Osteoblast (primary cell): ENCODE results near the gene SERINC3. TPM values are rescaled to one million over a fixed set of nuclear protein-coding genes. Genes with fewer than 3 reads are reported as not detected.

Experiments used
- DNase-seq: peaks from one replicate; pipeline ENCODE4 v3.0.0; 2011; ENCODE audit warnings: low spot score, mixed read lengths; ENCODE audit not compliant: insufficient read length; ENCODE audit errors: missing footprints
- H2AFZ ChIP-seq: 2 replicates; pipeline ENCODE4 v1.6.0; 2011; ENCODE audit warnings: mild to moderate bottlenecking, low read length
- H3K27ac ChIP-seq: 2 replicates; pipeline ENCODE4 v1.5.1; 2011; ENCODE audit warnings: mild to moderate bottlenecking, low read depth, low read length, moderate library complexity
- H3K27me3 ChIP-seq: 2 replicates; pipeline ENCODE4 v1.6.0; 2012; ENCODE audit warnings: mild to moderate bottlenecking, control low read depth, inconsistent platforms, low read length, moderate library complexity; ENCODE audit not compliant: insufficient read depth
- H3K36me3 ChIP-seq: 2 replicates; pipeline ENCODE4 v1.5.1; 2011; ENCODE audit warnings: mild to moderate bottlenecking, low read length, control low read depth, moderate library complexity; ENCODE audit not compliant: insufficient read depth
- H3K4me1 ChIP-seq: 2 replicates; pipeline ENCODE4 v1.5.1; 2011; ENCODE audit warnings: mild to moderate bottlenecking, low read length, control low read depth, moderate library complexity; ENCODE audit not compliant: insufficient read depth
- H3K4me2 ChIP-seq: 2 replicates; pipeline ENCODE4 v1.6.0; 2011; ENCODE audit warnings: mild to moderate bottlenecking, low read length; ENCODE audit not compliant: insufficient read depth
- H3K4me3 ChIP-seq: fragments of 200-600 bp; sonication (generic); 3 replicates; pipeline ENCODE4 v1.5.1; 2012; ENCODE audit warnings: mild to moderate bottlenecking, low read length, inconsistent platforms; ENCODE audit not compliant: insufficient read depth
- H3K79me2 ChIP-seq: 2 replicates; pipeline ENCODE4 v1.6.0; 2012; ENCODE audit warnings: mild to moderate bottlenecking, low read length, control low read depth, inconsistent platforms; ENCODE audit not compliant: insufficient read depth
- H3K9me3 ChIP-seq: 2 replicates; pipeline ENCODE4 v1.5.1; 2011; ENCODE audit warnings: low read depth, low read length, control low read depth
- H4K20me1 ChIP-seq: 2 replicates; pipeline ENCODE4 v1.6.0; 2012; ENCODE audit warnings: mild to moderate bottlenecking, low read length, control low read depth; ENCODE audit not compliant: insufficient read depth
- total RNA-seq: library from RNA; depleted of rRNA; stranded (reverse); fragments of >200 nt; gene quantifications from 2 replicates; pipeline ENCODE4 v1.2.3, GENCODE V29; 2012
- TF ChIP-seq, protein P1 (sequence below): IDR thresholded peaks from 2 replicates; pipeline ENCODE4 v1.5.1; 2011; ENCODE audit warnings: mild to moderate bottlenecking, low read depth, low read length, moderate library complexity; ENCODE audit errors: extremely low read depth

Gene SERINC3
- 167 and 191 TPM in 2 replicates for total RNA-seq

DNA sequence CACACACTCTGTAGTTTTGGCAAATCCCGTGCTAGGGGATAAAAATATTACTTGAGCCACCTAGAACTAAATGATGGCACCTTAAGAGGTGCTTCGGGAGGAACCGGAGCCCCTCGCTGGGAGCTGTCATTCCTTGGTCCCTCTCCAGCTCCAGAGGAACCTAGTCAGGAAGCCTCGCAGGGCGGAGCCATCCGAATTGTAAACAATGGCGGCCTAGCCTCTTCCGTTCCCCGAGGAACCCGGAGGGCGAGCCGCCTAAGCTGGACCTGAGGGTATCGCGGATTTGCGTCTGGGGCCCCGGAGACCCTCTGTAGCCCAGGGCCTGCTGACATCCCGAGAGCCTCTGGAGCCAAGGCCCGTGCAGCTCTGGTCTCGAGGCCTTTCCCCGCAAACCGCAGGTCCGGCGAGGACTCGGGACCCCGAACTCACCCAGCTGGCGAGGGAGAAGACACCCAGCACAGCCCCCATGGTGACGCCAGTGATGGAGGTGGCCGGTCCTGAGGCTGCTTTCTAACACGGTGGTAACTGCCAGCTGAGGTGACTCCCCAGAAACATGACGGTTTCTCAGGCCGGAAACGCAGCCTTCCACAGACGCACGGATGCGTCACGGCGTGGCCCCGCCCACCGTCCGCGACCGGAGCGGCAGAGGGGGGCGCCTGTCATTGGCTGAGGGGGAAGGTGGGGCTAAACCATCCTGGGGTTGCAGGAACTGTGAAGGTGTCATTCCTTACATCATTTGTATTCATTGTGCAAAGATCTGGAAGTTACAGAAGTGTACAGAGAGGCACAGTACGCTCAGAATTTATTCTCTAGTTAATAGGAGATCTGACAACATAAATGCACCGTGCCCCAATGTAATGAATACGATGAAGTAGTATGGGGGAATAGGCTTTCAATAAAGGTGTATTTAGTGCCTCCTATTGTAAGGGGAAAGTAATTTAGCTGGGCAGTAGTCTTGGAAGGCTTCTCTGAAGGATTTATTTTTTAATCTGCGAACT lies at the start of gene SERINC3:
SERINC3 (minus strand) TSS at position 587 of the 998 bp plus-strand sequence; CDS start at position 468, 119 bp downstream.
- peaks cover 17% of the 10 kb centered on the region for H4K20me1 ChIP-seq
- TF ChIP-seq, protein P1, sequence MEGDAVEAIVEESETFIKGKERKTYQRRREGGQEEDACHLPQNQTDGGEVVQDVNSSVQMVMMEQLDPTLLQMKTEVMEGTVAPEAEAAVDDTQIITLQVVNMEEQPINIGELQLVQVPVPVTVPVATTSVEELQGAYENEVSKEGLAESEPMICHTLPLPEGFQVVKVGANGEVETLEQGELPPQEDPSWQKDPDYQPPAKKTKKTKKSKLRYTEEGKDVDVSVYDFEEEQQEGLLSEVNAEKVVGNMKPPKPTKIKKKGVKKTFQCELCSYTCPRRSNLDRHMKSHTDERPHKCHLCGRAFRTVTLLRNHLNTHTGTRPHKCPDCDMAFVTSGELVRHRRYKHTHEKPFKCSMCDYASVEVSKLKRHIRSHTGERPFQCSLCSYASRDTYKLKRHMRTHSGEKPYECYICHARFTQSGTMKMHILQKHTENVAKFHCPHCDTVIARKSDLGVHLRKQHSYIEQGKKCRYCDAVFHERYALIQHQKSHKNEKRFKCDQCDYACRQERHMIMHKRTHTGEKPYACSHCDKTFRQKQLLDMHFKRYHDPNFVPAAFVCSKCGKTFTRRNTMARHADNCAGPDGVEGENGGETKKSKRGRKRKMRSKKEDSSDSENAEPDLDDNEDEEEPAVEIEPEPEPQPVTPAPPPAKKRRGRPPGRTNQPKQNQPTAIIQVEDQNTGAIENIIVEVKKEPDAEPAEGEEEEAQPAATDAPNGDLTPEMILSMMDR = peak; percentile 9
- H3K4me2 ChIP-seq = peak within 1 kb of the TSS; percentile 94
- H3K4me1 ChIP-seq = peaks cover 30% of the 10 kb centered on the region
- H2AFZ ChIP-seq = peak within 1 kb of the TSS; percentile 89
- no peaks in the 10 kb centered on the region for H3K9me3 ChIP-seq
- no peaks in the 10 kb centered on the region for H3K36me3 ChIP-seq
- H3K79me2 ChIP-seq = peaks cover 50% of the 10 kb centered on the region
- no peaks in the 10 kb centered on the region for H3K27me3 ChIP-seq
- peak within 1 kb of the TSS; percentile 100 for H3K27ac ChIP-seq
- peak; percentile 96 for DNase-seq
- H3K4me3 ChIP-seq = peak within 1 kb of the TSS; percentile 99

DNA sequence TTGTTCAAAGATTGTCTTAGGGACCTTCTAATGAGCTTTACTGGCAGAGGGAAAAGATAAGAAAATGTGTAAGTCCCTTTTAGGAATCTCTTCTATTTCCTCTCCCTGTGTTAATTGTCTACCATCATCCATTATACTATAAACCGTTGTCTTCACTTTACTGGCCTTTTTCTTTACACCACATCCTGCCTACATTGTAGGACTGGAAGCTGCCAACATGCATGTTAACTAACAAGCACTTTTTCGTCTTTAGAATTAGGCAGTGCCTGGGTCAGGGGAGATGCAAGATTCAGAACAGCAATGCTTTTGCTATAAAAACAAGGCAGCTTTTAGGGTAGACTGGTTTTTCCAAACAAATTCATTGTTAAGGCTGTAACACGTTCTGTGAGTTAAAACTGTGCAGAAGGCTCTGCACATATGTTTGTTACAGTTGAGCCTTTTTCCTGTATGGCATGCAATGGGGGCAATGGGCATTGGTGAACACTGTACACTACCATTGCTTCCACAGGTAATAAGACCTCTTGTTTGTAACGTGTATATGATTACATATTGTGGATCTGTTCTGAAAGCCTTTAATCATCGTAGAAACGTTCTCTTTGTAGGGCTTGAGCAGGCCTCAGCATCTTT lies 49.6 kb upstream of the SERINC3 start:
- TF ChIP-seq, protein P1 = no peak
- DNase-seq = no peak
- Histone ChIP-seq H3K4me2 (no peak overlapping the region), H3K79me2 (peaks cover 7% of the 10 kb centered on the region), H4K20me1 (no peaks in the 10 kb centered on the region), H3K9me3 (no peaks in the 10 kb centered on the region), H3K4me1 (peaks cover 22% of the 10 kb centered on the region), H3K4me3 (no peak overlapping the region), H3K27ac (peak overlapping the region; percentile 99), H3K27me3 (no peaks in the 10 kb centered on the region), H3K36me3 (no peaks in the 10 kb centered on the region), H2AFZ (peak overlapping the region; percentile 7)

DNA sequence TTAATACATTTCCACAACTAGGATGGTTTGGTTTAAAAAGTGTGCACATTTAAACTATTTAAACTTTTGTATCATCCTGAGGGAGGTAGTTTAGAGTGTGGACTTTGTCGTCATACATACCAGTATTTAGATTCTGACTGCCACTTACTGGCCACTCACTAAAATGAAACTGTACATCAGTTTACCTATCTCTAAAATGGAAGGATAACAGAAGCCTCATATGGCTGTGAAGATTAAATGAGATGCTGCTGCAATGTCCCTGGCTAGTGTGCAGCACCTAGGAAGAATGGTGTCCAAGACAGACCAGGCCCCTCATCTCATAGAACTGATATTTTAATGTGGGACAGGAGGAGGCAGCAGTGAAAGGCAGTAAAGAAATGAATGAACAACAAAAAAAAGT lies 48.5 kb upstream of the SERINC3 start:
- no peak overlapping the region for H3K27ac ChIP-seq
- H4K20me1 ChIP-seq = no peaks in the 10 kb centered on the region
- H3K36me3 ChIP-seq = no peaks in the 10 kb centered on the region
- H3K4me3 ChIP-seq = no peak overlapping the region
- no peak overlapping the region for H3K4me2 ChIP-seq
- no peak for DNase-seq
- no peaks in the 10 kb centered on the region for H3K27me3 ChIP-seq
- no peaks in the 10 kb centered on the region for H3K9me3 ChIP-seq
- TF ChIP-seq, protein P1 = no peak
- H2AFZ ChIP-seq = no peak overlapping the region
- peaks cover 18% of the 10 kb centered on the region for H3K4me1 ChIP-seq
- peaks cover 4% of the 10 kb centered on the region for H3K79me2 ChIP-seq

DNA sequence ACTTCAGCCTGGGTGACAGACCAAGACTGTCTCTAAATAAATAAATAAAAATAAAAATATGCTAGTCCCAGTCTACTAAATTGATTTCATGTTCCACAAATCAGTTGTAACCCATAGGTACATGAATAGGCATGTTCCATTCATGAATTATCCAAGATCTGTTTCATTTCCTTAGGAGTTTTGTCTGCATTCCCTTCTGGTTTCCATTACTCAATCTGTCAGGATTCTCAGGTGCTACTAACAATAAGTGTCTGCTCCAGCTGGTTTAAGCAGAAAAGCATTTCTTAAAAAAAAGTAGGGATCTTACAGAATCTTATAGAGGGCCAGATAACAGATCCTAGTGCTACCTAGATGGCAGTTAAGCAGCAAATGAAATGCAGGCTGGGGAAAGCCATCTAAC lies 44.9 kb upstream of the SERINC3 start:
- Histone ChIP-seq H3K79me2 (peaks cover 3% of the 10 kb centered on the region), H3K36me3 (no peaks in the 10 kb centered on the region), H3K4me1 (no peaks in the 10 kb centered on the region), H3K4me2 (no peak overlapping the region), H3K27ac (no peak overlapping the region), H3K9me3 (no peaks in the 10 kb centered on the region), H2AFZ (no peak overlapping the region), H4K20me1 (no peaks in the 10 kb centered on the region), H3K4me3 (no peak overlapping the region), H3K27me3 (no peaks in the 10 kb centered on the region)
- TF ChIP-seq, protein P1 = no peak
- DNase-seq = no peak
